Right atrium auricular region (tissue), 2 donors: ENCODE measurements around the gene DNAH10. TPM values are rescaled to one million over a fixed set of nuclear protein-coding genes. Genes with fewer than 3 reads are reported as not detected.

Source experiments
- DNase-seq: peaks from one replicate; pipeline ENCODE4 v3.0.0-alpha.2; 2019; ENCODE audit warnings: low spot score
- H3K27ac ChIP-seq, 2 donors: fragments of 200-600 bp; sonication (generic); 1 replicate in 1 of 2; 2 replicates in 1 of 2; pipeline ENCODE4 v1.5.1; 2016 to 2019
- H3K27me3 ChIP-seq, 2 donors: fragments of 200-600 bp; sonication (generic); one replicate each; pipeline versions ENCODE4 v1.5.1 to v1.6.0; 2017 to 2019
- H3K36me3 ChIP-seq: fragments of 200-600 bp; sonication (generic); one replicate; pipeline ENCODE4 v1.5.1; 2016
- H3K4me1 ChIP-seq, 2 donors: fragments of 200-600 bp; sonication (generic); one replicate each; pipeline versions ENCODE4 v1.5.1 to v1.6.0; 2017 to 2019
- H3K4me3 ChIP-seq, 2 donors: fragments of 200-600 bp; sonication (generic); 1 replicate in 1 of 2; 2 replicates in 1 of 2; pipeline ENCODE4 v1.5.1; 2017 to 2019; ENCODE audit warnings: mild to moderate bottlenecking in 1 of 2, moderate library complexity in 1 of 2
- H3K9me3 ChIP-seq, 2 donors: fragments of 200-600 bp; sonication (generic); one replicate each; pipeline ENCODE4 v1.5.1; 2019
- CTCF ChIP-seq, 2 donors: fragments of 200-600 bp; sonication (generic); IDR thresholded peaks; one replicate each; pipeline ENCODE4 v1.5.1; 2019; ENCODE audit warnings: antibody characterized with exemption in 2 of 2
- total RNA-seq, 2 donors: library from RNA; depleted of rRNA; stranded (reverse); fragments of >200 nt; gene quantifications; one replicate each; pipeline ENCODE4 v1.1.0, GENCODE V29; 2016

The DNAH10 gene
- total RNA-seq, 2 donors from 2014 or later: 0.11 TPM; not detected in 1

- H3K4me1 ChIP-seq: no peaks in the 10 kb centered on the region
- no peak for DNase-seq
- H3K27ac ChIP-seq: no peak overlapping the region
- H3K27me3 ChIP-seq: no peaks in the 10 kb centered on the region
- TF ChIP-seq CTCF (IDR thresholded peaks at IDR 0.05): no peak
- H3K4me3 ChIP-seq: no peak overlapping the region
- no peaks in the 10 kb centered on the region for H3K9me3 ChIP-seq
- peaks cover 60% of the 10 kb centered on the region for H3K36me3 ChIP-seq
Measured at GRCh38 chr12:123723765-123724164, 38.3 kb upstream of the DNAH10 start.

DNA sequence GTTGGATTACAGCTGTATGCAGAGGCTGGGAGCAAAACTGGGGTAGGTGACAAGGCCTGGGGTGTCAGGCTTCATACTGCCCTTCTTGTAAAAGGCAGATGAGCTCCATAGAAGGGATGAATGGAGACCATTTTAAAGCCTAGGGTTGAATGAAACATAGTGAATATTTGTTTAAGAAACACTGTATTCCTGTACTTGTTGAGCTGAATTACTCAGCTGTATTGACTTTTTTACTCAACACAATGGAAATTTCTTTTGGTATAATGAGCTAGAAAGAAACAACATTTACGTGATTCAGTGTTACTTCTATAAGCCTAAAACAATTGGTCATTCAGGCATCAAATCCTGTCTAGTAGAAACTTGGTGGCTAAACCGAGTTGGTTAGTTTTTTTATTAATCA is 35.9 kb upstream of the DNAH10 start:
- TF ChIP-seq CTCF (IDR thresholded peaks at IDR 0.05): no peak
- Histone ChIP-seq H3K36me3 (peaks cover 58% of the 10 kb centered on the region), H3K27ac (no peak overlapping the region), H3K4me3 (no peak overlapping the region), H3K27me3 (no peaks in the 10 kb centered on the region), H3K4me1 (no peaks in the 10 kb centered on the region), H3K9me3 (no peaks in the 10 kb centered on the region)
- DNase-seq: no peak

DNA sequence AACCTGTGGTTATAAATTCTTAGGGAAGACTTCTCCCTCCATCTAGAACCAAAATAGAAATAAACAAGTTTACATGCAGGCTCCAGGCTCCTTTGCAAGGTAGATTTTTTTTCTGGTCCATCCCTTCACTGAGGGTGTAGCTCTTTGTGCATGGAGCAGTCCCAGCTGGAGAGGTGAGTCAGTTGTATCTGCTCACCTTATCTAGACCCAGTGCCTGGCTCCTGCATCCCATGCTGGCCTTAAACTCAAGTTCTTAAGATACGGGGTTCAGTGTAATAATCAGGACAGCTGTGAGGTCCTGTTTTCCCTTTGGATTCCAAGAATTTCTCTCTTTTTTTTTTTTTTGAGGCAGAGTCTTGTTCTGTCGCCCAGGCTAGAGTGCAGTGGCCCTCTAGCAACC is 35.1 kb upstream of the DNAH10 start:
- H3K9me3 ChIP-seq: no peaks in the 10 kb centered on the region
- H3K4me1 ChIP-seq: no peaks in the 10 kb centered on the region
- no peak overlapping the region for H3K4me3 ChIP-seq
- TF ChIP-seq CTCF (IDR thresholded peaks at IDR 0.05): no peak
- H3K27me3 ChIP-seq: no peaks in the 10 kb centered on the region
- no peak for DNase-seq
- no peak overlapping the region for H3K27ac ChIP-seq
- H3K36me3 ChIP-seq: peaks cover 58% of the 10 kb centered on the region

DNA sequence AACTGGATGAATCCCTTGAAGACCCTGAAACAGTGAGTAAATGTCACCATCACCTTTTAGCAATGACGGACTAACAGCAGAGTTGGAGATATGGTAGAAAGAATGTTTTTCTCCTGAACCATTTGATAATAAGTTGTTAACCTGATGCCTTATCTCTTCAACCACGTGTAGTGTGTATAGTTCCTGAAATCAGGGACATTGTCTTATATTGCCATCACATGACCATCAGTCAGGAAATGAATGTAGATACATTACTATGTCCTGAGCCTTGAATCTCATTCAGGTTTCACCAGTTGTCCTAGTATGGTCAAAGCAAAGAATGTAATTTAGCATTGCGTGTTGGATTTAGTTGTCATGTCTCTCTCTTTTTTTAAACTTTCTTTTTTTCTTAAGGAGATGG is 34.2 kb upstream of the DNAH10 start:
- no peak for TF ChIP-seq CTCF (IDR thresholded peaks at IDR 0.05)
- Histone ChIP-seq H3K4me1 (no peaks in the 10 kb centered on the region), H3K9me3 (no peaks in the 10 kb centered on the region), H3K4me3 (no peak overlapping the region), H3K27ac (no peak overlapping the region), H3K36me3 (peaks cover 67% of the 10 kb centered on the region), H3K27me3 (no peaks in the 10 kb centered on the region)
- no peak for DNase-seq

GRCh38 chr12:123731596-123731995 is 30.5 kb upstream of the DNAH10 start:
- H3K9me3 ChIP-seq: no peaks in the 10 kb centered on the region
- TF ChIP-seq CTCF (IDR thresholded peaks at IDR 0.05): no peak
- no peaks in the 10 kb centered on the region for H3K27me3 ChIP-seq
- no peak overlapping the region for H3K4me3 ChIP-seq
- peaks cover 58% of the 10 kb centered on the region for H3K36me3 ChIP-seq
- H3K27ac ChIP-seq: no peak overlapping the region
- DNase-seq: no peak
- H3K4me1 ChIP-seq: no peaks in the 10 kb centered on the region

GRCh38 chr12:123732251-123732650 is 29.9 kb upstream of the DNAH10 start:
- H3K36me3 ChIP-seq: peaks cover 60% of the 10 kb centered on the region
- H3K9me3 ChIP-seq: no peaks in the 10 kb centered on the region
- DNase-seq: no peak
- no peak for TF ChIP-seq CTCF (IDR thresholded peaks at IDR 0.05)
- no peaks in the 10 kb centered on the region for H3K27me3 ChIP-seq
- H3K4me3 ChIP-seq: no peak overlapping the region
- H3K27ac ChIP-seq: no peak overlapping the region
- no peaks in the 10 kb centered on the region for H3K4me1 ChIP-seq
